Caki2 (cell line): ENCODE results near the gene AOC1. TPM values are rescaled to one million over a fixed set of nuclear protein-coding genes. Genes with fewer than 3 reads are reported as not detected.

ENCODE experiments used
- DNase-seq: peaks from one replicate; pipeline ENCODE4 v3.0.0-alpha.2; 2015; ENCODE audit warnings: low read depth
- in situ Hi-C: cut with HindIII; loops from 2 replicates; pipeline ENCODE4 v1.10.0; 2016; ENCODE audit warnings: low sequenced_read_pairs, low pct_unique_long_range_greater_than_20kb, mixed read lengths
- total RNA-seq: library from RNA; depleted of rRNA; stranded (reverse); fragments of >200 nt; shearing (Covaris generic); gene quantifications from 2 replicates; pipeline ENCODE4 v1.2.3, GENCODE V29; 2014; ENCODE audit warnings: low replicate concordance

Gene AOC1
- total RNA-seq, 1 experiment from 2014 or later: not detected

GRCh38 chr7:150855476-150856302 is 3.4 kb downstream of the AOC1 start:
- in situ Hi-C loops: no loop called here
- DNase-seq: no peak

GRCh38 chr7:150856303-150857275 is 4.3 kb downstream of the AOC1 start:
- no peak for DNase-seq
- in situ Hi-C loops: no loop called here

GRCh38 chr7:150857276-150858055 is 5.1 kb downstream of the AOC1 start:
- no peak for DNase-seq
- in situ Hi-C loops: no loop called here

- in situ Hi-C loops: no loop called here
- no peak for DNase-seq
Measured at GRCh38 chr7:150858236-150859197, 6.2 kb downstream of the AOC1 start.

GRCh38 chr7:150860291-150860977 is 8.1 kb downstream of the AOC1 start:
- in situ Hi-C loops: no loop called here
- DNase-seq: no peak

GRCh38 chr7:150860978-150861295 is 8.6 kb downstream of the AOC1 start:
- in situ Hi-C loops: no loop called here

GRCh38 chr7:150862356-150862755 is 10.0 kb downstream of the AOC1 start:
- in situ Hi-C loops: no loop called here

More at GRCh38 chr7:150860978-150861295, 8.6 kb downstream of the AOC1 start:
- DNase-seq: no peak

DNA sequence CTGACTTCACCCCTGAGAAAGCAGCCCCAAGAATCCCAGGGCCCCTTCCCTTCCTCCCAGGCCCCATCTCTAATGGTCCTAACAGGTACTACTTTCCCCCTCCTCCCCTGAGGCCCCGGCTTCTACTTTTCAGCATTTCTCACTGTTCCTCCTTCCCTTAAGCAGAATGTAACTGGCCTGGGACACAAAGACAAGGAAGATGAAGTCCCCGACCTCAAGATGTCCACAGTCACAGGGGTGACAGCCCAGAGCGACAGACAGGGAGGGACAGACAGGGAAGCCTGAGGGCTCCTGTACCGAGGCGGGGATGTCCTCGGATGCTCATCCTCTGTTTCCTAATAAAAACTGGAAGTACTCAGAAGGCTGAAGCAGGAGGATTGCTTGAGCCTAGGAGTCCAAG is 11.6 kb downstream of the AOC1 start:
- no peak for DNase-seq
- in situ Hi-C loops: no loop called here

More at GRCh38 chr7:150862356-150862755, 10.0 kb downstream of the AOC1 start:
- no peak for DNase-seq

DNA sequence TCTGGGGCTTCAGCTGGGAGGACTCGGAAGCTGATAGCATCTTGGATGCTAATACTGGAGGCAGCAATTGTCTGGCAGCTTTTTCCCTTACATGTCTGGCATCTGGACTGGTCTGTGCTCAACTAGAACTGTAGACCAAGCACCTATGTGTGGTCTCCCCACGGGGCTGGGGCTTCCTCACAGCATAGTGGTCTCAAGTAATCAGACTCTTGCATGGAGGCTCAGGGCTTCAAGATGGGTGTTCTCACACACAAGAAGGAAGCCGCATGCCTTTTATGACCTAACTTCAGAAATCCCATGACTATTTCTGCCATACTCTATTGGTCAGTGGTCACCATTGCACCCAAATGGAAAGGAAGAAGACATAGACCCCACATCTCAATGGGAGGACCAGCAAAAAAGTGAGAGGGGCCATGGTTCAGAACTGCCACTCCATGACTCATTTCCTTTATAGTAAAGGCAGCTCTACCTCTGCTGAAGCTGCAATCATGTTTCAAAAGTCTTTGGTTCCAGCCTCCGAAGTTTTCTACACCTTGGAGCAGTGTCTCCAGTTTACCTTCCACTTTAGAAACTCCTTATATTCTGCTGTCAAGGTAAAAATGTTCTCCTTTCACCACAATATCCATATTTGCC is 14.7 kb downstream of the AOC1 start:
- in situ Hi-C loops: no loop called here
- DNase-seq: no peak

GRCh38 chr7:150867605-150868004 is 15.3 kb downstream of the AOC1 start:
- DNase-seq: no peak
- in situ Hi-C loops: no loop called here

DNA sequence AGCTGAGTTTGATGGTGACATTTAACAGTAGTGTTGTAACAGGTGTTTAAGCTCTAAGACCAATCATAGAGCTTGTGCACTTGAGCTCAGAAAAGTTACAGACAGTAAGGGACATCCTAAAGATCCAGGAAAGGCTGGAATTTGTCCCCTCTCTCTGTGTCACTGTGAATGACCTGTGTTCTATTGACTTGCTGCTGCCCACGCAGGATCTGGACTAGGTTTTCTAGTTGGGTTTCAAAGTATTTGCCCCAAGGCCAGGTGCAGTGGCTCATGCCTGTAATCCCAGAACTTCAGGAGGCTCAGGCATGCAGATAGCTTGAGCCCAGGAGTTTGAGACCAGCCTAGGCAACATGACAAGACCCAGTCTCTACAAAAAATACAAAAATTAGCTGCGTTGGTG is 17.1 kb downstream of the AOC1 start:
- no peak for DNase-seq
- in situ Hi-C loops: no loop called here

DNA sequence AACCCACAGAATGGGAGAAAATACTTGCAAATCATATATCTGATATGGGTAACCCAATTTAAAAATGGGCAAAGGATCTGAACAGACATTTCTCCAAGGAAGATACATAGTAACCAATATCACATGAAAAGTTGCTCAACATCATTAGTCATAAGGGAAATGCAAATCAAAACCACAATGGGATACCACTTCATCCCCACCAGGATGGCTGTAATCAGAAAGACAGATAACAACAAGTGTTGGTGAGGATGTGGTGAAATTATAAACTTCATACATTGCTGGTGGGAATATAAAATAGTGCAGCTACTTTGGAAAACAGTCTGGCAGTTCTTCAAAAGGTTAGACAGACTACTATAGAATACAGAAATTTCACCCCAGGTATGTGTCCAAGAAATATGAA is 19.3 kb downstream of the AOC1 start:
- DNase-seq: no peak
- in situ Hi-C loops: no loop called here

DNA sequence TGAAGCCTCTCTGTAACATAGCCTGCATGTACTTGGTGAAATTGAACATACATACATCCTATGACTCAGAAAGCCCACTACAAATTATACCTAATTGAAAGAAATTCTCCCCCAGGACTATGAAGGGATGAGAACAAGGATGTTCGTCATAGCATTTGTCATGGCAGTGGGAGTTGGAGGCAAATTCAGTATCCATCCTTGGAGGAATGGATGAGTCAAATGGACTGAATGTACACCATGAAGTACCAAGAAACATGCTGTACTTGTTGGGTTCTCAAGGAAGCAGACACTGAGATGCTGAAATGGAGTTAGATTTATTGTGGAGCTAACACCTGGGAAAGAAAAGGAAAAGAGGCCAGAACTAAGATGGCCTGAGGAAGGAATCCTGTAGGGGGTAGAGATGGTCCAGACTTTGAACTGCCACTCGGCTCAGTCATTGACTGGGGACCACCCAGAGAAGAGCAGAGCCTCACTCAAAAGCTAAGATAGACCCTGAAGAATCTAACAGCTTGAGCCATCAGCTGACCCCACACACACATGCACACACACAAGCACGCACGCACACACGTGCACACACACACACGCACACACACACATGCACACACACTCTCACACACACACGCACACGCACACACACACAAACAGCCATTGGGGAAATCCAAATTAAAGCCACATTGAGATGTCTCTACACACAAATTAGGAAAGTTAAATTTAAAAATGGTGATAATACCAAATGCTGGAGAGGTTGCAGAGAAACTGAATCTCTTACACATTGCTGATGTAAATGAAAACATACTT is 22.3 kb downstream of the AOC1 start:
- in situ Hi-C loops: no loop called here
- DNase-seq: no peak

GRCh38 chr7:150875791-150876190 is 23.5 kb downstream of the AOC1 start:
- no peak for DNase-seq
- in situ Hi-C loops: no loop called here

- peak; percentile 86 for DNase-seq
- in situ Hi-C loops: no loop called here
Measured at GRCh38 chr7:150876817-150877526, 24.7 kb downstream of the AOC1 start.
